NCI-H1417 (cell line): ENCODE results near the gene GCH1.
"Not testable (repeated sequence)": the region's sequence is repeated elsewhere in the genome, so short reads cannot be mapped to it uniquely, and the experiment has no call there.

ENCODE experiments used
- DNase-seq, 3 experiments: peaks; one replicate each; lab custom pipeline; 2025; lab: John Stamatoyannopoulos, UW

The GCH1 gene

GRCh38 chr14:54908973-54909372 lies 6.3 kb upstream of the GCH1 start:
- DNase-seq: not testable (repeated sequence)

- no peak for DNase-seq
Observed at GRCh38 chr14:54908190-54908589, 5.6 kb upstream of the GCH1 start.

- no peak for DNase-seq
Observed at GRCh38 chr14:54906075-54906474, 3.4 kb upstream of the GCH1 start.

- DNase-seq: peak; percentile 56 to 93 (median 89)
Observed at GRCh38 chr14:54902143-54902520, 494 bp downstream of the GCH1 start.

- DNase-seq: peak in 2 of 3 experiments; percentile 40 to 59
Observed at GRCh38 chr14:54901380-54902142, 1.1 kb downstream of the GCH1 start.

GRCh38 chr14:54899573-54899972 lies 3.1 kb downstream of the GCH1 start:
- DNase-seq: no peak

- DNase-seq: not testable (repeated sequence)
Observed at GRCh38 chr14:54897809-54898555, 4.6 kb downstream of the GCH1 start.

- no peak for DNase-seq
Observed at GRCh38 chr14:54895683-54896082, 6.9 kb downstream of the GCH1 start.

GRCh38 chr14:54894995-54895394 lies 7.6 kb downstream of the GCH1 start:
- DNase-seq: peak in 1 of 3 experiments; percentile 16

- DNase-seq: peak; percentile 5 to 68 (median 67)
Observed at GRCh38 chr14:54893151-54893760, 9.4 kb downstream of the GCH1 start.

- DNase-seq: no peak
Observed at GRCh38 chr14:54891471-54892245, 11.0 kb downstream of the GCH1 start.

- no peak for DNase-seq
Observed at GRCh38 chr14:54890788-54891187, 11.8 kb downstream of the GCH1 start.

- DNase-seq: no peak
Observed at GRCh38 chr14:54889919-54890318, 12.7 kb downstream of the GCH1 start.

- no peak for DNase-seq
Observed at GRCh38 chr14:54882521-54882920, 20.1 kb downstream of the GCH1 start.

GRCh38 chr14:54881761-54882401 lies 20.7 kb downstream of the GCH1 start:
- no peak for DNase-seq

- DNase-seq: no peak
Observed at GRCh38 chr14:54881235-54881760, 21.3 kb downstream of the GCH1 start.

- no peak for DNase-seq
Observed at GRCh38 chr14:54877703-54878021, 25.0 kb downstream of the GCH1 start.

- DNase-seq: peak in 1 of 3 experiments; percentile 25
Observed at GRCh38 chr14:54877015-54877702, 25.5 kb downstream of the GCH1 start.

- DNase-seq: not testable (repeated sequence)
Observed at GRCh38 chr14:54875648-54876047, 27.0 kb downstream of the GCH1 start.

GRCh38 chr14:54870154-54871090 lies 32.2 kb downstream of the GCH1 start:
- DNase-seq: peak in 1 of 3 experiments; percentile 17
